ENCODE measurements around the gene AFG3L2. TPM values are rescaled to one million over a fixed set of nuclear protein-coding genes. Genes with fewer than 3 reads are reported as not detected.

The AFG3L2 gene
- total RNA-seq, 4 donors from 2014 or later = 39.8 to 47.7 (median 41.7) TPM

GRCh38 chr18:12394428-12394827 lies 17.4 kb upstream of the AFG3L2 start:
- H3K9me3 ChIP-seq = no peaks in the 10 kb centered on the region
- intact Hi-C loops (cut with DNase I) = no loop called here
- no peak overlapping the region for H3K4me3 ChIP-seq
- peak; percentile 14 to 25 (median 15) for TF ChIP-seq CTCF (IDR thresholded peaks at IDR 0.05)
- TF ChIP-seq EP300 (IDR thresholded peaks at IDR 0.05) = no peak
- H3K4me1 ChIP-seq = no peaks in the 10 kb centered on the region
- no peaks in the 10 kb centered on the region for H3K36me3 ChIP-seq
- 76% methylated on average over 8 of the region's 8 CpGs for WGBS
- H3K27me3 ChIP-seq = no peaks in the 10 kb centered on the region
- H3K27ac ChIP-seq (replicated peaks in 1 of 4) = no peak overlapping the region
- DNase-seq (ENCODE audit: extremely low spot score) = no peak

GRCh38 chr18:12393998-12394397 lies 17.0 kb upstream of the AFG3L2 start:
- Histone ChIP-seq H3K4me1 (no peaks in the 10 kb centered on the region), H3K9me3 (no peaks in the 10 kb centered on the region), H3K27me3 (no peaks in the 10 kb centered on the region), H3K36me3 (no peaks in the 10 kb centered on the region), H3K27ac (replicated peaks in 1 of 4) (no peak overlapping the region), H3K4me3 (no peak overlapping the region)
- intact Hi-C loops (cut with DNase I) = no loop called here
- TF ChIP-seq POLR2AphosphoS5 (IDR thresholded peaks at IDR 0.05) (no peak), POLR2A (IDR thresholded peaks at IDR 0.05; ENCODE audit: low read depth) (no peak), CTCF (IDR thresholded peaks at IDR 0.05) (no peak), EP300 (IDR thresholded peaks at IDR 0.05) (no peak)
- DNase-seq (ENCODE audit: extremely low spot score) = no peak
- WGBS = 95% methylated on average over 4 of the region's 6 CpGs

GRCh38 chr18:12393510-12393909 lies 16.5 kb upstream of the AFG3L2 start:
- intact Hi-C loops (cut with DNase I) = no loop called here
- H3K36me3 ChIP-seq = no peaks in the 10 kb centered on the region
- WGBS = 93% methylated on average over 3 of the region's 3 CpGs
- no peaks in the 10 kb centered on the region for H3K4me1 ChIP-seq
- H3K27me3 ChIP-seq = no peaks in the 10 kb centered on the region
- H3K4me3 ChIP-seq = no peak overlapping the region
- no peak overlapping the region for H3K27ac ChIP-seq (replicated peaks in 1 of 4)
- TF ChIP-seq CTCF (IDR thresholded peaks at IDR 0.05) (no peak), POLR2A (IDR thresholded peaks at IDR 0.05; ENCODE audit: low read depth) (no peak), POLR2AphosphoS5 (IDR thresholded peaks at IDR 0.05) (no peak), EP300 (IDR thresholded peaks at IDR 0.05) (no peak)
- DNase-seq (ENCODE audit: extremely low spot score) = no peak
- no peaks in the 10 kb centered on the region for H3K9me3 ChIP-seq

- no peaks in the 10 kb centered on the region for H3K36me3 ChIP-seq
- TF ChIP-seq POLR2A (IDR thresholded peaks at IDR 0.05; ENCODE audit: low read depth) (no peak), EP300 (IDR thresholded peaks at IDR 0.05) (no peak), CTCF (IDR thresholded peaks at IDR 0.05) (peak; percentile 86 to 93 (median 91)), POLR2AphosphoS5 (IDR thresholded peaks at IDR 0.05) (peak in 1 of 2 donors; percentile 28)
- no peak overlapping the region for H3K27ac ChIP-seq (replicated peaks in 1 of 4)
- intact Hi-C loops (cut with DNase I) = loop anchor here (1.0 kb wide), 1 partner anchor 268 kb away; no protein-coding TSS in a partner anchor
- WGBS = 16% methylated on average over 9 of the region's 9 CpGs
- no peak overlapping the region for H3K4me3 ChIP-seq
- no peaks in the 10 kb centered on the region for H3K27me3 ChIP-seq
- no peak for DNase-seq (ENCODE audit: extremely low spot score)
- no peaks in the 10 kb centered on the region for H3K9me3 ChIP-seq
- no peaks in the 10 kb centered on the region for H3K4me1 ChIP-seq
Measured at GRCh38 chr18:12391487-12392165, 14.6 kb upstream of the AFG3L2 start.

GRCh38 chr18:12388442-12388841 lies 11.4 kb upstream of the AFG3L2 start:
- no peak for DNase-seq (ENCODE audit: extremely low spot score)
- Histone ChIP-seq H3K4me3 (no peak overlapping the region), H3K4me1 (no peaks in the 10 kb centered on the region), H3K9me3 (no peaks in the 10 kb centered on the region), H3K36me3 (no peaks in the 10 kb centered on the region), H3K27ac (replicated peaks in 1 of 4) (no peak overlapping the region), H3K27me3 (no peaks in the 10 kb centered on the region)
- TF ChIP-seq EP300 (IDR thresholded peaks at IDR 0.05) = no peak
- TF ChIP-seq POLR2AphosphoS5 (IDR thresholded peaks at IDR 0.05) = no peak
- TF ChIP-seq CTCF (IDR thresholded peaks at IDR 0.05) = no peak
- TF ChIP-seq POLR2A (IDR thresholded peaks at IDR 0.05; ENCODE audit: low read depth) = no peak
- 87% methylated on average over 3 of the region's 3 CpGs for WGBS
- intact Hi-C loops (cut with DNase I) = no loop called here

Data from esophagus muscularis mucosa (tissue), 4 donors.